ENCODE results near the gene SPRTN.
"Not testable (repeated sequence)": the region's sequence is repeated elsewhere in the genome, so short reads cannot be mapped to it uniquely, and the experiment has no call there.

SPRTN gene

DNA sequence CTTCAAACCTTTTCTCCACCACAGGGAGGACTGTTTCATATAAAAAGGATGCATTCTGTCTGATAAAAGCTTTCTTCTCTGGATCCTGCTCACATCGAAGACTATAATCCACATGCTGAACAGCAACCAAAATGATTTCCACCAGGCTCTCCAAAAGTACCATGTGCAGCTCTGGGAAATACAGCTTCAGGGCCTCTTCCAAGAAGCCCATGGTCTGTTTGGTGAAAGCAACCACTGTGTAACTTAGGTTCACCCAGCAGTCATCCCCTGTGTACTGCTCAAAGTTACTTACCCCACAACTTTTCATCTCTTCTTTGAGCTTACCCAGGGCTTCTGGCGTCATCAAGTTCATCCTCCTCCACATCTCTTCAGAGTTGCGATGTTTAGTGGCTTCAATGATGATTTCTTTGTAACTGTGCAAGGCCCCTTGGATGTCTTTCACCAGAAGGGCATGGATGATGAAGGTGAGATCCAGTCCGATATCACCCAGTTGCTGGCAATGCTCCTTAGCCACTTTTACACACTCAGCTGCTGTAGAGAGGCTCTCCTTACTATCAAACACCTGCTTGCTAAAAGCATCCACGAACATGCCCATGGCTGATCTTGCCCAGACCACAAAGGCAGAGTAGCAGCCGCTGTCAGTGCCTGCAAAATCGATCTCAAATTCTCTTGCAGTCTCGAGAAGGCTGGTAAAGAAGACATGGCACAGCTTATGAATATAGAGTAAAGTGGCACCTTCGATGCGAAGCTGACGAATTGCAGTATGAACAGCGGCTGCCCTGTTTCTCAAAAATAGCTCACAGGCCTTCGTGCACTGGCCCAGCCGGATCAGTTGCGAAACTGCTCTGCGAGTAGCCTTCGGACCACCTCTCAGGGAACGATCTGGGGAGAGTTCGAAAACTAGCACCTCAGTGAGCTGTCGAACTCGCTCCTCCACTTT lies 2.2 kb upstream of the SPRTN start:
- DNase-seq = no peak

DNA sequence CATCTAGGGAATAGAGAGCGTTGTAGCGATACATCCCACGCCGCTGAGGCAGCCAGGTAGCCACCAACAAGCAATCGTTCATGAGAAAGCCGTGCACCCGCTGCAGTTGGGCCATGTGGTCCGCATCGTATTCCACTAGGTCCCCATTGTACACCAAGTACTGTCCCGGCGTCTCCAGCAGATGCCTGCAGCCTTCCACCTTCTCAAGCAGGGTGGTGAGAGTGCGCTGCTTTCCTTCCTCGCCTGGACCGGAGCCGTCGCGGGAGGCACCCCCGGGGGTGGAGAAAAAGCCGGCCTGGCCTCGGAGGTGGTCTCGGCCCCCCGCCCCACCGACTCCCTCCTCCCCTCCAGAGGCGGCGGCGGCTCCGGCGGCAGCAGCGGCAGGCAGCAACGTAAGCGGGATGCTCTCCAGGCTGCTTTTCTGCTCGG lies 1.0 kb upstream of the SPRTN start:
- DNase-seq = no peak

DNA sequence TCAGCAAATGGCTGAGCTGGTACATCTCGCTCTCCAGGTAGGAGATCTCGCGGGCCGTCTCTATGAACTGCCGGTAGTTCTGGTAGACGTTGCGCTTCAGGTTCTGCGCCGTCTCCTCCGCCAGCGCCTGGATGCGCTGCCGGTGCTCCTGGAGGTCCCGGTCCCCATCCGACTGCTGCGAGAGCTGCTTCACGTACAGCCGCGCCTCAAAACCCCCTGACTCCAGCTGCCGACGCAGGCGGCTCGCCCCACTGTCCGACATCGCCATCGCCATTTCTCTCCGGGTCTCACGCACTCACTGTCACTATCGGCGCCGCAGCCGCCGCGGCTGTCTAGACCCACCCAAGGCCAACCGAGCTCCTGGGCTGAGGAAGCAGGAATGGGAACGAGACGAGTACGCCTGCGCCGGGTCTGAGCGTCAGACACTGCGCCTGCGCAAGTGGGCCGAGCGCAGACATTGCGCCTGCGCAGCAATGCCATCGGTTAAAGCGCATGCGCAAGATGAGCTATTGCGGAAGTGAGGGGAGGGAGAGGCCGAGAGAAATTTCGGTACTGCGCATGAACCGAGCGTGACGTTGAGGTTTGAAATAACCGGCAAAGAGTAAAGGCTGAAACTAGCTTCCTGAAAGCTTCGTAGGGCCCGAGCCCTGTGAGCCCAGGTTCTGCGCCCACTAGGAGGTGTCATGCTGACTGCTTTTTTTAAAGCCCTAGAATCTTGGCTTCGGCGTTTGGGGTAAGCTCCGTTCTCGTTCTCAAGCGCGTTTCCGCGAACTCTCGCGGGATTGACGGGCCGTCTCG lies 422 bp upstream of the SPRTN start, which contains the start of gene EXOC8:
Gene EXOC8 (minus strand): TSS at position 381 of the 798 bp plus-strand sequence. CDS start 107 bp downstream, at position 274.
- peak; percentile 98 for DNase-seq

DNA sequence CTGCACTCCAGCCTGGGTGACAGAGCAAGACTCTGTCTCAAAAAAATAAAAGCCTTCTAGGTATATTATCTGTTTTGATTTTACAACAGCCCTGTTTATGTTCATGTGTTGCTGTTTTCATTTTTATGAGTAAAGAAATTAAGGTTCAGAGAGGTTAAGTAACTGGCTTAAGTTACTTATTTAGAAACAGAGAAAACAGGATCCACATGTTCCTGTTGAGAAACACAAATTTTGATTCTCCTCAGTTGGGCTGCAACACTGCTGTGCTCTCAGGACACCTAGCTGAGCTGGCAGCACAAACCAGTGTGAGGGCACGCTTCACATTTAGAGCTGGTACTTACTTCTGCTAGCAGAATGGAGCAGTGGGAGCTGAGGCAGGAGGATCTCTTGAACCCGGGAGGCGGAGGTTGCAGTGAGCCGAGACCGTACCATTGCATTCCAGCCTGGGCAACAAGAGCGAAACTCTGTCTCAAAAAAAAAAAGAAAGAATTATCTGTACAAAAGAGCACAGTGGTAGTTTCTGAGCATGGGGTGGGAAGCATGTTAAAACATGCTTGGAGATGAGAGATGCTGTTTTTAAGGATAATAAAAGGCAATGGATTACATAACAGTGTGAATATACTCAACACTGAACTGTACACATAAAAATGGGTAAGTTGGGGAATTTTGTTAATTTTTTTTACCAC lies 2.4 kb downstream of the SPRTN start:
- no peak for DNase-seq

DNA sequence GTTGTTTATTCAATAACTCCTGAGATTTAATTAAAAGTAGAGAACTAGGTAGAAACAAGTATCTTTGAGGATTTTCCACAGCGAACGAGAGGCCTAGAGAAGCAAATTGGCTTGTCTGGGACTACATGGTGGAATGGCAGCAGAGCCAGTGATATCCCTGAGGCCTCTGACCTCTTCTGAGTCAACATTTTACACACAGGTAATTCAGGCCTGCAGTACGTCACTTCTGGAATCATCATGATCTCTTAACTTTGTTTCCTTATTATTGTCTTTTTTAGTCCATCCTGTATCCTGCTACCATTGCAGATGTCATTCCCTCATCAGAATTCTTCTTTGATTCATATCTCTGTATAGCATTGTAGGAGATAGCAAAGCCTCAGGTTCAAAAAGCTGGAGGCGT lies 9.9 kb downstream of the SPRTN start:
- no peak for DNase-seq

DNA sequence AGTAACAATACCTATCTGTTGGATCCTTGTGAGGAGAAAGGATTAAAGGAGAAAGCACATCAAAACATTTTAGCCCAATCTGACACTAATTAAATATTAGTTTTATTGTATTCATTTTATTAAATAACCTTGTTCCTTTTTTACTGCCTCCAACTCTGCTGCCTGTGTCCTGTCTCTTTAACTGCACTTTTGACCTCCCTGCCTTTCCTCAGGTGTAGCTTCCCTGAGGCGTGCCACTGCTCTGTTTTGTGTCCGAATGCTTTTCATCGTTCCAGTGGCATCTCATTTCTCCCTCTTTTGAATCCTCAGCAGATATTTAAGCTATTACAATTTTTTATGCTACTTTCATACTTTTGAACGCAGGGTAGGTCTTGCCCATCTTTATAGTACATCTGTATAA lies 10.3 kb downstream of the SPRTN start:
- DNase-seq = no peak

DNA sequence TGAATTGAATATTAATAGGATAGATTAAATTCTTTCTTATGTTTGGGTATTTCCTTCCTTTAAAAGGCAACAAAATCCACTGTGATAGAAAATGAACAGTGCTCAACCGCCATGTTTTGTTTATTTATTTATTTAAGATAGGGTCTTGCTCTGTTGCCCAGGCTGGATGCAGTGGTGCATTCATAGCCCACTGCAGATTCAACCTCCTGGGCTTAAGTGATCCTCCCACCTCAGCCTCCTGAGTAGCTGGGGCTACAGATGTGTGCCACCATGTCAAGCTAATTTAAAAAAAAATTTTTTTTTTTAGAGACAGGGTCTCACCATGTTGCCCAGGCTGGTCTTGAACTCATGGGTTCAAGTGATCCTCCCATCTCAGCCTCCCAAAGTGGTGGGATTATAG lies 10.8 kb downstream of the SPRTN start:
- not testable (repeated sequence) for DNase-seq

DNA sequence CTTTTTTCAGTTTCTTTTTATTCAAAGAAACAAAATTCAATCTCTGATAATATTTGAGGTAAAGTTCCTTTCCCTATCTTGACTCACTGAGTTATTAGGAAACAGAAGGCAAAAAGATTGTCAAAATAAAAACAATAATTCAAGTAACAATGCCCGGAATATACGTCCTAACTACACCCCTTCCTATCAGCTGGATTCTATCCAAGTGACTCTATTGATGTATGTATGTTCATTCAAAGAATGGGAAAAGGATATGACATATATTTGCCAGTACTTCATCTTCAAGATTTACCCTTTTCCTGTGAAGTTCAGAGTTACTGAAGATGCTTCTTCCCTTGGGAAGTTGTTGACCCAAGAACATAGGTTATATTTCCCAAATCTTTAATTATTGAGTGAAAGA lies 13.7 kb downstream of the SPRTN start:
- no peak for DNase-seq

DNA sequence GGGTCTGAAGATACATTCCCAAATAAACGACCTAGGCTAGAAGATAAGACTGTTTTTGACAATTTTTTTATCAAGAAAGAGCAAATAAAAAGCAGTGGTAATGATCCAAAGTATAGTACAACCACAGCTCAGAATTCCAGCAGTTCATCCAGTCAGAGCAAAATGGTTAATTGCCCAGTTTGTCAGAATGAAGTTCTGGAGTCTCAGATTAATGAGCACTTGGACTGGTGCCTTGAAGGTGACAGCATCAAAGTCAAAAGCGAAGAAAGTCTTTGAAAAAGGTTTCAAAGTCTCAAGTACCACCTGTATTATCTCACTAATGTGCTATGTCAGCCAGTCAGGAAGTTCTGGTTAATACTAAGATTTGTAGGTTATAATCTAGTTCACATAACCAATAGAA lies 15.0 kb downstream of the SPRTN start:
- no peak for DNase-seq

DNA sequence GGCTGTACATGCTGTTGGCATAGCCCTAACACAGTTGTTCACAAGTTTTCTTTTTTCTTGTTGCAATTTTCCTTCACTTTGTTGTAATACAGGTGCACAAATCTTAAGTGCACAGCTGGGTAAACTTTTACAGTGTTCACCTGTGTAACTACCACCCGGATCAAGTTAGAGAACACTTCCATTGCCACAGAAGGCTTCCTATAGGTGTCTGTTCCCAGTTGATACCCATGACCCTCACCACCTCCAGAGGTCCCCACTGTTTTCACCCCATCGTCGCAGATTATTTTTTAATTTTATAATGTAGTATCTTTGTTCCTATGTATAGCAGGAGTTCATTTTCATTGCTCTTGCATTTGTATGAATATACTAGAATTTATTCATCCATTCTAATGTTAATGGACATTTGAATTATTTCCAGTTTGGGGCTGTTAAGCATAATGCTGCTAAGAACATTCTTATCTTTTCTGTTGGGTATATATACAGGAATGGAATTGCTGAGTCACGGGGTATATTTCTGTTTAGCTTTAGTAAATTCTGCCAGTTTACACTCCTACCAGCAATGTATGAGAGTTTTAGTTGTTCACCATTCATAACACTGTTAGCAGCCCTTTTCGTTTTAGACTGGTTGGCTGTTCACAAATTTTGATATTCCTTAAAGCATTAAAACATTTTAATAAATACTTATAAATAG lies 16.4 kb downstream of the SPRTN start:
- no peak for DNase-seq

DNA sequence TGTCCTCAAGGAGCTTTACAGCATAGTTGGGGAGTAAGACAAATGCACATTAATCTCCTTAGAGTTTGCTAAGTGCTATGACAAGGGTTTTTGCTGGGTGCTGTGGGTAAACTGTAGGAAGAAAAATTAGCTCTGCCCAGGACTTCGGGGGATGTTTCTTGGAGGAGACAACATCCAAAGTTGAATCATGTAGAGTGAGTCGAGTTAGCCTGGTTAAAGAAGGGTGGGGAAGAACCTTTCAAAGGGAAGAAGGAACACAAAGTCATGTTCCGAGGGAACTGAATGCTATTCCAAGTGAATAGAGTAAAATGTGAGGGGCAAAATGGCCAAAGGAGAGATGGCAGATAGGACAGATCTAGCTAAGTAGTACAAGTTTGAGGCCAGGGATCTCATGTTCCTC lies 17.1 kb downstream of the SPRTN start:
- DNase-seq = no peak

DNA sequence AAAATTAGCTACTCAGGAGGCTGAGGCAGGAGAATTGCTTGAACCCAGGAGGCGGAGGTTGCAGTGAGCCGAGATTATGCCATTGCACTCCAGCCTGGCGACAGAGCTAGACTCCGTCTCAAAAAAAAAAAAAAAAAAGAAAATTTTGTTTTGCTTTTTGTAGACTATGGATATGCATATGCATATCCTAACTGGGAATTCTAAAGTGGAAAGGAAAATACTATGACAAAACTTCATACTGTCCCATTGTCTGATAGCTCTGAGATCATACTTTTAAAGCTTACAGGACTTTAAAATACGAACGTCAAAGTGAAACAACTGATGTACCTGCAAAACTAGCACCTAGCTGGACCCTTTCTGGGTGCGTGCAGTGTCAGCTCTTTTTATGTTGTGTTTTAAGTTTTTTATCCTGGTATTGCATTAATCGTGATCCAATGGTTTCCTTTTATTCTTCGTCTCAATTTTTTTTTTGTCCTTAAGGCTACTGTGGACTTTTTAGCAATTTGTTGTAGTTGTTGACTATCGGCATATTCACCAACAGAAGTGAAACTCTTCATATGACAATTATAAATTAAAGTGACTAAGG lies 19.2 kb downstream of the SPRTN start:
- DNase-seq = no peak

DNA sequence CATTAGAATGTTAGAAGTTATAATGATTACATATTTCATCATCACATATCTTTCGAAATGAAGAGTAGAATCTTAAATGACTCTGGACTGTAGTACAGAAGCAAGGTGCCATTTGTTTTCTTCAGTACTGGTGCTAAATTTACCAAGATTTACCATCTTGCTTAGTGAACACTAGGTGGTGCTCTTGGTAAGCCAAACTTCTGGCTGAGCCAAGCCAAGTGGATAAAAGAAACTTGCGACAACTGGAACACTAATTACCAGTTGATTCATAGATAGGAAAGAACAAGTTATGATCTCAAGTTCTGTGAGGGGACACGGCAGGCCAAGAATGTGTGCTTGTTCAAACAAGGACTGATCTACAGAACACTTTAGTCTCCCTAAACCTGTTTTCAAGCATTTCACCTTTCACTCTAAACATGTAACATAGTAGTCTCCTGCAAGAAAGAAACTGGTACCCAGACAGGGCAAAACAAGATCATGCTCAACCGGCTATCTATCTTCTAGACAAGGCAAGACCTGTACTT lies 19.8 kb downstream of the SPRTN start:
- no peak for DNase-seq

DNA sequence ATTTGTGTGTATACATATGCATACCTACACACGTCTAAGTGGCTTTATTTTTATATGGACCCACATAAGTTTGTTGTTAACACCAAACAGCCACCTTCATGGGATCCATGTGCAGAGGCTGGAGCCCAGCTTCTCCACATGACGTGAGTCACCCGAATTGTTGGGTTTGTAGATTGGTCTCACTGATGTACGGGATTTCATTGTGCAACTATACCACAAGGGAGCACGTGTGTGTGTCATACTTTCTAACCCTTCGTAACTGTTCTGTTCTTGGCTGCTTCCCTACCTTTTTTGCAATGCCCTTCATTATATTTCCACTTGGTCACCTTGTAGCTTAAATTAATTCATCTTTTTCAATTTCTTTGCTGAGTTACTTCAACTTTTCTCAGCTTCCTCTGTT lies 21.0 kb downstream of the SPRTN start:
- DNase-seq = no peak

DNA sequence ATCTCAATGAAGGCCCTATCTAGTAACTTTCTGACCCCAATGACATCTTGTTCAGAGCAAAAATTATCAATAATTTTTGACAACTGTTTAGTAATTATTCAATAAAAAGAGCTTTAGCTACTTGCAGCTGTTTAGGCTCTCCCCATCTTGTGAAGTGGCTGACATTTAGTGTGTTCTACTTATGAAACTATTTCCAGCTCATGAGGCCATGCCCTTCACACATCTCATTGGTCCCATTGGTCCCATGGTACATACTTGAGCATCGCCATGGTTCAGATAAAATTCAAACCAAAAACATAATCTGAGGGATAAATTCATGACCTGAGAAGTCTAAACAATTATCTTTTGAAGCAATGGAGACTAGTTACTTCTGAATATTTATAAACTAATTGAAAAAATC lies 24.2 kb downstream of the SPRTN start:
- DNase-seq = no peak

DNA sequence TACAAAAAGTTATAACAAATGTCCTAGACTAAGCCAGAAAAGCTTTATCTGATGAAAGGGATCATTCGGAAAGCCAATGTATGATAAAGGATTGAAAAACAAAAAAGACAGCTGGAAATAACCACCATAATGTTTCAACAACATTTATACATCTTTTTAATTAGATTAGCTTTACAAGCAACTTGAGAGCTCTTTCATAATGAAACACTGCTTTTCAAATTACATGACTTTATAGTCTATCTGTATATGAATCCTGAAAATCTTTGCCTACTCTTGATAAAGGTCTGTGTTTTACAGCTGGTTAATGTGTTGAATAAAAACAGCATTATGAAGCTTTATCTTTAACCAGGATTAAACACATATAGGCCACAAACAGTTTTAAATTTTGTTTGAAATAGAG lies 25.5 kb downstream of the SPRTN start:
- DNase-seq = no peak

DNA sequence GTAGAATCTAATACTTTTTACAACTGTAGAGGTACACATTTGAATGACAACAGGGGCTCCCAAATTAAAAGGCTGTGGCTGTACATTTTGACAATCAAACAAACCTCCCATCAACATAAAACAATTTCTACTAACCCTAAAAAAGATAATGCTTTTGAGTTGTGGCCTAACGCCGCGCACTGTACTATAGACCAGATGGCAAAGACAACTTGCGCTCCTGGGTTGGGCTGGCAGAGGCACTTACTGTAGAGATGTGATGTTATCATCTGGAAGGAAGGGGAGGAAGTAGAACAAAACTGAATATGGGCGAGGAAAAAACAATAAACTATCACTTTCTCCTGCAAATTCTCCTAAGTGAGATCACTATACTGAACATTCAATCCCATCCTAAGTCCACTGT lies 26.1 kb downstream of the SPRTN start:
- DNase-seq = no peak

DNA sequence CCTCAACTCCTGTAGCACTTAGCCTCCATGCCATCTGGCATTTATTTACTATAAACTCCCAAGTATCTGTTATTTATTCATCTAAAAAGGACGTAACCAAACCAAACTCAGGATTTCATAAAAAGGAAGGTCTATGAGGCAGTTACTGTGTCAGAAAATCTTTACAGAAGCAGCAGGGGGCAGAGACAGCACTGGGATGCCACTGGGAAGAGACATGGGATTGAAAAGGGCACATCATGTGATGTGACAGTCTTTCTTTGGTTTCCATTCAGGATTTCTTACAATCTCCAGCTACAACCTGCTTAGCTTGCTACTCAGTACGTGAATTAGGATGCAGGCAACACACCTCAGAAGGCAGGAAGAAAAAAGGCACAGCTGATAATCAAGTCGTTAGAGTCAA lies 31.2 kb downstream of the SPRTN start:
- no peak for DNase-seq

DNA sequence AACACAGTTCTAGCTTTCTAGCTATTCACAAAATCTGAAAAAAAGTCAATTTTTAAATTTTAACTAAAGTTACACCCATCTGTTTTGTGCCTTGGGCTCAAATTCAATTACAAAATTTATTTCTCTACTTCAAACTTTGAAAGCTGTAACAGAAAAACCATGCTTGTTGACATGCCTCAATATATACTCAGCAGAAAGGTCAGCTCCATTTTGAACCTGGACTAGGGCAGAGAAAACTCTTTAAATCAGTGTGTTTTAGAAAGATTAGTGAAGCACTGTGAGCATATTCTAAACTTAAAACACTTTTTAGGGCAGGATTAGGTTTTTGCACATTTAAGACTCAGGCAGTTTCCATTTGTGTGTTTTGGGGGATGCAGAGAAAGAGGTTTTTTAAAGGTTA lies 34.4 kb downstream of the SPRTN start:
- DNase-seq = no peak

DNA sequence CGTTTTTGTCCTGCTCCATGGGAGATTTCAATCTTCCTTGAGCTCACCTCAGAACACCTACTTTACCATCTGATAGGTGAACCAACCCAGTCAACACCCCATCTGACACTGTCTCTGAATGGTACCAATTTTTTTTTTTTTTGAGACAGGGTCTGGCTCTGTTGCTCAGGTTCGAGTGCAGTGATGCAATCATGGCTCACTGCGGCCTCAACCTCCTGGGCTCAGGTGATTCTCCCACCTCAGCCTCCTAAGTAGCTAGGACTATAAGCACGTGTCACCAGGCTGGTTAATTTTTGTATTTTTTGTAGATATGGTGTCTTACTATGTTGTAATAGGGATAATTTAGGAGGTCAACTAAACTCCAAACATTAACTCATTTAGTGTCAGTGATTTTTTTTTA lies 36.3 kb downstream of the SPRTN start:
- no peak for DNase-seq

DNA sequence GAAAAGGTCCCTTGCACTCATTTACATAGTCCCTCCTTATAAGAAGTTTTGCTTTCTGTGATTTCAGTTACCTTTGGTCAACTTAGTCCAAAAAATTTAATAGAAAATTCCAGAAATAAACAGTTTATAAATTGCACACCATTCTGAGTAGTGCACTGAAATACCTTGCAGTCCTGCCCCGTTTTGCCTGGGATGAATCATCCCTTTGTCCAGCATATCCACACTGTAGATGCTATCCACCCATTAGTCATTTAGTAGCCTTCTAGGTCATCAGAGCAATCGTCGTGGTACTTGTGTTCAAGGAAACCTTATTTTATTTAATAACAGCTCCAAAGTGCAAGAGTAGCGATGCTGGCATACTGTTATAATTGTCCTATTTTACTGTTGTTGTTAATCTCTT lies 38.0 kb downstream of the SPRTN start:
- DNase-seq = no peak

DNA sequence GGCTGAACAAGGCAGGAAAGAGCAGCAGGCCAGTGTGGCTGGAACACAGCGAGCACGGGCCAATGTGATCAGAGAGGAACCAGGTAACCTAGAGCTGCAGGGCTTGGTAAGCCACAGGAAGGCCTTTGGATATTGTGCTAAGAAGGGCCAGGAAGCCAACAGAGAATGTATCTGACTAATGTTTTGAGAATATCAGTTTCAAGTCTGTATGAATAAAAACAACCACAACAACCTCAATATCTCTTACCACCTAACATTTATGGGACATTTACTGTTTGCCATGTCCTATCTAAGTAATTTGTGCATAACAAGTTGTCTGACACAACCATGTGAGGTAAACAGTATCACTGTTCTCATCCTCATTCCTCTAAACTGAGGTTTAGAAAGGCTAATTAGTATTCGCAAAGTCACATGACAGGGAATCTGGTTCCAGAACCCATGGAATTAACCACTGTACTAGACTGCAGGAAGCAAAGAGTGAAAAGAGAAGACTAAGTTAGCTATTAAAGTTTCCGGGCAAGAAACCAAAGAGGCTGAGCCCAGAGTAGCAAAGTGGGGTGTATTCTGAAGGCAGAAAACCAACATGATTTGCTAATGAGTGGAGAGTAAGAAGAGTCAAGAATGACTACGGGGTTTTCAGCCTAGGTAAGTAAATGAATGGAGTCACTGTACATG lies 38.9 kb downstream of the SPRTN start:
- DNase-seq = no peak

Data from activated CD4-positive, CD25-positive, alpha-beta regulatory T cell treated with anti-CD3 and anti-CD28 coated beads, Interleukin-2, amount 50 U/mL, for 72 hours (primary cell).